ENCODE measurements around the gene RAB11B. TPM values are rescaled to one million over a fixed set of nuclear protein-coding genes. Genes with fewer than 3 reads are reported as not detected.
"Not testable (repeated sequence)": the region's sequence is repeated elsewhere in the genome, so short reads cannot be mapped to it uniquely, and the experiment has no call there.

Gene RAB11B
- total RNA-seq, 1 donor from 2014 or later: 71.9 TPM

DNA sequence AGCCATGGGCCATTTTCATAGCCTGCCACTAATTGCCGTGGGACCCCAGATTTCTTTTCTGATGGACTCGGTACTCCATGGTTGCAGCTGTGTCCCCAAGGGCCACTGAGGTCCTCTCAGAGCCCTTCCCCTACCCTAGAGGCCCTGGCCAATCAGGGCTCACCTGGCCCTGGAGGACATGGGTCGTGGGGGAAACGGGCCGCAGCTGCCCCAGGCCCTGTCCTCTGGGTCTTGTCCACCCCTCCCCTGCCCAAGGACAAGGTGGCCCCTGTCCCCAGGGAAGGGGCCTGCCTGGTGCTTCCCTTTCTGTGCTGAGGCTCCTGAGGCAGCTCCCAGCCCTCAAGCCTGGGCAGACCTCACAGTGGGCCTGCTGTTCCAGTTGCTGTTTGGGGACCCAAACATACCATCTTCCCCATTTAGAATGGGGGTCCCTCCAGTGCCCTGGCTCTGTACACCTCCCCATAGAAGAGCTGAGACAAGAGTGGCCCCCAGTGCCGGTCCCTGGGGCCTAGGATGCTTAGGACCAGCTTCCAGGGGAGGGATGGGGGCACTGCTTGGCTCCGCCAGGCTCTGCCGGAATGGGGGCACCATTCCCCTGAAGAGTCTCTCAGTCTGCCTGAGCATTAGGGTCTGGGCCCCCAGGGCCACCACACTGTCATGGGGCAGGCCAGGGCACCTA is 3.2 kb downstream of the RAB11B start:
- no peak for DNase-seq (ENCODE audit: extremely low read depth, low read depth, low spot score)

GRCh38 chr19:8393871-8394250 is 3.7 kb downstream of the RAB11B start:
- no peak for DNase-seq (ENCODE audit: extremely low read depth, low read depth, low spot score)

GRCh38 chr19:8395621-8396082 is 5.5 kb downstream of the RAB11B start:
- DNase-seq (ENCODE audit: extremely low read depth, low read depth, low spot score): no peak

DNA sequence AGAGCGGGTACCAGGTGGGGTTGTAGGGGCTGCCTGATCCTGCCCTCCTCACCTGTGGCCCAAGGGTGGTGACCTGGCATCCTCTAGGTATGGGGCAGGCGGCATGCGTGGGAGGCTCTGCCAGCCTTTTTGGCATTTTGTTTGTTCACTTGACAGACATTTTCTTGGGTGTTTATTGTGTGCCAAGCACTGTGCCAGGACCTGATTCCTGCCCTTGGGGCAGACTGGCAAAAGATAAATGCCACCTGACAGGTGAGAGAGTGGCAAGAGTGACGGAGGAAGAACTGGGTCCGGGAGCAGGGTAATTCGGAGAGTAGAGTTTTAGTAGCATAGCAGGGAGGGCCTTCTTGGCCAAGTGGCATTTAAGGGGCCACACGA is 6.0 kb downstream of the RAB11B start:
- no peak for DNase-seq (ENCODE audit: extremely low read depth, low read depth, low spot score)

DNA sequence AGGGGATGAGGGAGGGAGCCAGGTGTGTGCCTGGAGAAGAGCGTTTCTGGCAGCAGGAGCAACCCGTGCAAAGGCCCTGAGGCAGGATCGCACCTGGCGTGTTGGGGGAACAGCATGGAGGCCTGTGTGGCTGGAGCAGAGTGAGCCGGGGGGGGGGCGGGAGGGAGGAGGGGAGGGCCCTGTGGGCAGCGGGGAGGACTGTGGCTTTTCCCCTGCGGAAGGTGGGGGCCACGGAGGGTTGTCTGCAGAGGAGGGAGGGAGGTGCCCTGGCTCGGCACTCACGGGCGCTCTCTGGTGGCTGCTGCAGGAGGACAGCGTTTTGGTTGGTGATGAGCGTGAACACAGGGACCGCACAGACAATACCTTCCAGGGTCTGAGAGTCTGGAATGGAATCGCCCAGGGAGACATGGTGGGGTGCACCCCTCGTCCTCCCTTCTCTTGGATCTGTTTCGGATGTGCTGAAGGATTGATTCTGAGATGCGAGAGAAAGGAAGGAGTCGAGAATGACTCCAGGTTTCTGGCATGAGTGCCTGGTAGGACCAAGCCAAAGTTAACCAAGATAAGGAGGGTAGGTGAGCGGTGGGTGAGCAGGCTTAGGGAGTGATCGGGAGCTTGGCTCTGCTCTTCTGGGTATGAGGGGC is 6.5 kb downstream of the RAB11B start:
- DNase-seq (ENCODE audit: extremely low read depth, low read depth, low spot score): no peak

DNA sequence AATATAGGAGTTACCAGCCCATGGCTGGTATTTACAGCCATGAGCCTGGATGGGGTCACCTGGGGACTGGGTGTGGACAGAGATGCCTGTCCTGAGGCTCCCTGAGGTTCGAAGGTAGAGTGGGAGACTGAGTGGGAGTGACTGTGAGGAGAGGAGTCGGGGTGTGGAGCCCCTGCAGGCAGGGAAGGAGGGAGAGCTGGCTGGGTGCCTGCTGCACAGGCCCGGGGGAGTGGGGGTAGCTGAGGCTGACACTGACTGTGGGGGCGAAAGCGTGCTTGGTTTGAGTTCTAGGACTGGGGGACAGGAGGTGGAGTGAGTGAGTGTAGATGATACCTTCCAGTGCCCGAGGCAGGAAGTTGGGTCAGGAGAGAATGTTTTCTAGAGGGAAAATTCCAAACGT is 7.1 kb downstream of the RAB11B start:
- no peak for DNase-seq (ENCODE audit: extremely low read depth, low read depth, low spot score)

GRCh38 chr19:8397746-8398310 is 7.7 kb downstream of the RAB11B start:
- no peak for DNase-seq (ENCODE audit: extremely low read depth, low read depth, low spot score)

DNA sequence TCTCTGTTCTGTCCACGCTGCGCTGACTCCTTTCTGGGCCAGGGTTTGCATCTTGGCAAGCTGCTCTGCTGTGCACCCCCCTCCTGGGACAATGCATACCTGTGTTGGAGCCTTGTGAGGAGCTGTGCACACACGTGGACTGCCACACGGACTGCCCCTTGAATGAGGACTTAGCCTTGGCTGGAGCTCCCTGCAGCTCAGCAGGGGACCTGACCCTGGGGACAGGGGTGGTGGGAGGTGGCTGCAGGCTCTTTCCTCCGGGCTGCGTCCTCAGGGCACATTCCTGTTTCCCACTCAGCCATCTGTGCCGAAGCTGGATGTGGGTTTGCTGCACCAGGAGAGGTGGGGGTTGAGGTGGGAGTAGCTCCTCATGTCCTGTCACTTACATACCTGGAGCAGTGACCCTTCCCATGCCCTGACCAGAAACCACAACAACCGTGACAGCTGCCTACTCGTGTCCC is 8.2 kb downstream of the RAB11B start:
- no peak for DNase-seq (ENCODE audit: extremely low read depth, low read depth, low spot score)

DNA sequence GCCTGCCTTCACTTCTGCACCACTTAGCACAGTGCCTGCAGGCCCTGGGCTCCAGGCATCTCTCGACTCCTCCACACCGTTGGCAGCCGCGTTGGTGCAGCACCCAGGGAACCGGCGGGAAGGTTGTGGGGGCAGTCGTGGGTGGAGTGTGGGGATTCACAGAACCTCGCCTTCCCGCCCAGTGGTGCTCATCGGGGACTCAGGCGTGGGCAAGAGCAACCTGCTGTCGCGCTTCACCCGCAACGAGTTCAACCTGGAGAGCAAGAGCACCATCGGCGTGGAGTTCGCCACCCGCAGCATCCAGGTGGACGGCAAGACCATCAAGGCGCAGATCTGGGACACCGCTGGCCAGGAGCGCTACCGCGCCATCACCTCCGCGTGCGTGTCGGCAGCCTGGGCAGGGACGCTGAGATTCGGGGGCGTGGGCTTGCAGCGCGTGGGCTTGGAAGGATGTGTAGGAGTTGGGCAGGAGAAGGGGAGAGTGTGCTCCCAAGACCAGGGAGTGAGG is 9.6 kb downstream of the RAB11B start:
- no peak for DNase-seq (ENCODE audit: extremely low read depth, low read depth, low spot score)

DNA sequence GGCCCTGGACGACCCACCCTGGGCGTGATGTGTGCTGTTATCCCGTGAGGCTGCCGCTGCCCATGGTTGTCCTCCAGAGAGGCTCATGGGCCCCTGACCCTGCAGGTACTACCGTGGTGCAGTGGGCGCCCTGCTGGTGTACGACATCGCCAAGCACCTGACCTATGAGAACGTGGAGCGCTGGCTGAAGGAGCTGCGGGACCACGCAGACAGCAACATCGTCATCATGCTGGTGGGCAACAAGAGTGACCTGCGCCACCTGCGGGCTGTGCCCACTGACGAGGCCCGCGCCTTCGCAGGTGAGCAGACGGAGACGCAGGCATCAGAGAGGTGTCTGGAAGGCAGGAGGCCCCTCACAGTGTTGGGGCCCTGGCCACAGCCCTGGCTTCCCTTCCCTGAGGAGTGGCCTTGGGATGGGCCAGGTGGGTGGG is 11.8 kb downstream of the RAB11B start:
- DNase-seq (ENCODE audit: extremely low read depth, low read depth, low spot score): no peak

- no peak for DNase-seq (ENCODE audit: extremely low read depth, low read depth, low spot score)
These were observed 13.1 kb downstream of the RAB11B start for GRCh38 chr19:8403098-8403819.

DNA sequence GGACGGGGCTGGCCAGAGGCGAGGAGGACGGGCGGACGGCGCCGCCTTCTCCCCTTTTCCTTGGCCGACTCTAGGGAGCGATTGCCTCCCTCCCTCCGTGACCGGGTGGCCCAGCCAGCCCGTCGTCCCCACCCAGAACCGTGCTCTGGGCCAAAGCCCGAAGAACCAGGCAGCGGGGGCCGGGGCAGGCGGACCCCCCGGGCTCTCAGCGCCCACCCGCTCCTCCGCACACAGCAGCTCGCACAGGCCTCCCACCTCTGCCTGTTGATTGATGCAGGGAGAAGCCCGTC is 13.6 kb downstream of the RAB11B start:
- DNase-seq (ENCODE audit: extremely low read depth, low read depth, low spot score): no peak

GRCh38 chr19:8404391-8405151 is 14.4 kb downstream of the RAB11B start:
- no peak for DNase-seq (ENCODE audit: extremely low read depth, low read depth, low spot score)

GRCh38 chr19:8410718-8411117 is 20.6 kb downstream of the RAB11B start:
- DNase-seq (ENCODE audit: extremely low read depth, low read depth, low spot score): not testable (repeated sequence)

DNA sequence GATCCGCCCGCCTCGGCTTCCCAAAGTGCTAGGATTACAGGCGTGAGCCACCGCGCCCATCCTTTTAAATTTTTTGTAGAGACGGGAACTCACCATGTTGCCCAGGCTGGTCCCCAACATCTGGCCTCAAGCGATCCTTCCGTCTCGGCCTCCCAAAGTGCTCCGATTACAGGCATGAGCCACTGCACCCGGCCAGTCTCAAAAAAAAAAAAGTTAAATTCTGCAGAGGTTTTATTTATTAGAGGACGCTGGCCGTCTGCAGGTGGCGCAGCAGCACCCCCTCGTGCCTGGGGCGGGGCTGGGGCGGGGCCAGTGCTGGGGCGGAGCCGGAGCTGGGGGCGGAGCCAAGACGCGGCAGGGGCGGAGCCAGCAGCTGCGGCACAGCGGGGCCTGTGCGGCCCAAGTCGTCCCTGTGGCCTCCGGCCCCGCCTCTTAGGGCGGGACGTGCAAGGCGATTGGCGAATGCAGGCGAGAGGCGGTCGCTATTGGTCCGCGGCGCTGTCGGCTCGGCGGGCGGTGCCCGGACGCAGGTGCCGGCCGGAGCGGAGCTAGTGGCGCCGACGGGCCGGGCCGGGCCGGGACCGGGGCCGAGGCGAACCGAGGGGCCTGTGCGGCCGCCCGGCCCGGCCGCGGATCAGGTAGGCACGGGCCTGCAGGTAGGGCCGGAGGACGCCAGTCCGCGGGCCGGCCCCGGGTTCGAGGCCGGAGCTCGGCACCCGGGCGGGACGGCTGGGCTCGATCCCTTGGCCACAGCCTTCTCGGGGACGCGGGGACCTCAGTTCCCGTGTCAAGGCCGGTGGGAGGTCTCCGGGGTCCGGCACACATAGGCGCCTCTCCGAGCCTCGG is 22.8 kb downstream of the RAB11B start, which contains the start of gene MARCHF2:
Gene MARCHF2, plus strand, starts transcription at position 523 of the 846 bp plus-strand sequence. CDS start 8,536 bp downstream, outside the sequence.
- no peak for DNase-seq (ENCODE audit: extremely low read depth, low read depth, low spot score)

DNA sequence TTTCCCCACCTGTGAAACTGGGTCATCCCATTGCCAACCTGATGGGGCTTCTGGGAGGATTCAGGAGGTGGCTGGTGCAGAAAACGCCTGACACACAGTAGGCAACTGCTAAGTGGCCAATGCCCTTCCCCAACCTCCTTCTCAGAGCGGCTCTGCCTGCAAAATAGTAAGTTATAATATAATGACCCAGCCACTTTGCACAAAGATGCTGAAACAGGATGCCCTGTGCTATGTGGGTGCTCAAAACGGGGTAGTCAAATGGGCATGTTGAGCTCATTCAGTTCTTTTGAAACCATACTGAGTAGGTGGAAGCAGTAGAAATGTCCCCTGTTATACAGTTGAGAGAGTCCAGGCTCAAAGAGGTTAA is 23.5 kb downstream of the RAB11B start:
- DNase-seq (ENCODE audit: extremely low read depth, low read depth, low spot score): no peak

DNA sequence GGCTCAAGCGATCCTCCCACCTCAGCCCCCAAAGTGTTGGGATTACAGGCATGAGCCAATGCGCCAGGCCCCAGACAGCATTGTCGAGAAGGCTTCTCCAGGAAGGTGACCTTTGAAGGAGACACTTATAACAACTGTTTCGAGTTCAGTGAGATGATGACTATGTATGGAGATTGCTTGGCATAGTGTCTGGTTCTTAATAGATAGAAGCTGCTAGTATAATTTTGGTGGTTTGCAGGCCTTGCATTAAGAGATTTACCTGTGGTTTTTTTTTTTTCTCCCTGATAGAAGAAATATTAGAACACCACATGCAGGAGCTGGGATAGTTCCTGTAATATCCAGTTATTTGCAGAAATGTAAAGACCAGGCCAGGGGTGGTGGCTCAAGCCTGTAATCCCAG is 26.6 kb downstream of the RAB11B start:
- no peak for DNase-seq (ENCODE audit: extremely low read depth, low read depth, low spot score)

DNA sequence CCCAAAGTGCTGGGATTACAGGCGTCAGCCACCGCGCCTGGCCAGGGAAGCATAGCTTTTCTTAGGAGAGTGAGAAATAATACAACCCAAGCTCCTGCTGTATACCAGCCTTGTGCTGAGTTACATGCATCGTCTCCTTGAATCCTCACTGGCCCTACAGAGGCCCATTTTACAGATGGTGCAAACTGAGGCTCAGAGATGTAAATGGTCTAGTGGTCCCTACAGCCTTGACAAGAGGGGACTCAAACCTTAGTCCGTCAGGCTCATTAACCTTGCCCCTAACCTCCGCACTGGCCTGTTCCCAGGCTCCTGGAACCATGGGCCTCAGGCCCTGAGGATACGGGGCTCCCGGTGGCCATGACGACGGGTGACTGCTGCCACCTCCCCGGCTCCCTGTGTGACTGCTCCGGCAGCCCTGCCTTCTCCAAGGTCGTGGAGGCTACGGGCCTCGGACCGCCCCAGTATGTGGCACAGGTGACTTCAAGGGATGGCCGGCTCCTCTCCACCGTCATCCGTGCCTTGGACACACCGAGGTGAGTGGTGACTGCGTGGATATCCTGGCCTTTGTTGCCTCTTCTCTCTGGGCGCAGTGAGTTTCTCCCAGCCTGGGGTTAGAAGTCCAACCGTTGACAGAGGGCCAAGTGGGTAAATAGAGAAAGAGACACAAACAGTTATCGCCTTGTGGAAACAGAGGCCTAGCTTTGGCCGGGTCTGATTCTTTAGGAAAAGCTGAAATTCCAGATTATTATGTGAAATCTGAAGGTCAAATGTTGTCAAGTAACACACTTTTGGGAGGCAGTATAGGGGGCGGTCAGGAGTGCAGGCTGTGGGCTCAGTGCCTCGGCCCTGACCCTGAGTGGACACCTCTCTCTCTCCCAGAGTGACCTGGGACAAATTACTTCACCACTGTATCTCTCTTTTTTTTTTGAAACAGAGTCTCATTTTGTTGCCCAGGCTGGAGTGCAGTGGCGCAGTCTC is 31.6 kb downstream of the RAB11B start:
- DNase-seq (ENCODE audit: extremely low read depth, low read depth, low spot score): no peak

GRCh38 chr19:8423817-8424223 is 33.7 kb downstream of the RAB11B start:
- peak; percentile 92 for DNase-seq (ENCODE audit: extremely low read depth, low read depth, low spot score)
